HG03097 (cell line): Measurements from ENCODE around the gene CDC14B.
A peak's percentile ranks its signal among the peaks of the same experiment; 100 is the strongest.
"Not testable (repeated sequence)": the region's sequence is repeated elsewhere in the genome, so short reads cannot be mapped to it uniquely, and the experiment has no call there.

Experiments
- ATAC-seq: cut with Tn5 transposase; IDR thresholded peaks from one replicate; pipeline ENCODE4 v1.9.1; 2021; ENCODE audit not compliant: unreplicated experiment, low FRiP score

The CDC14B gene

DNA sequence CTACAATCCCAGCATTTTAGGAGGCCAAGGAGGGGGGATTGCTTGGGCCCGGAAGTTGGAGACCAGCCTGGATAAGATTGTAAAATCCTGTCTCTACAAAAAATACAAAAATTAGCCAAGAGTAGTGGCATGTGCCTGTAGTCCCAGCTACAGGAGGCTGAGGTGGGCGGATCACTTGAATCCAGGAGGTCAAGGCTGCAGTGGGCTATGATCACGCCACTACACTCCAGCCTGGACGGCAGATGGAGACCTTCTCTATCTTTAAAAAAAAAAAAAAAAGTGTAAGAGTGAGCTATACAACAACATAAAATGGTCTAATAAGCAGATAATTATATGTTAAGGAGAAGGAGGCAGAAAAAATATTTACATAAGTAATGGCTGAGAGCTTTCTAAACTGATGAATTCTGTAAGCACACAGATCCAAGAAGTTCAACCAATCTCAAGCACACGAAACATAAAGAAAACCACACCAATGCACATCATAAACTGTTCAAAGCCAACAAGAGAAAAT, 23.0 kb downstream of the CDC14B start:
- no peak for ATAC-seq

DNA sequence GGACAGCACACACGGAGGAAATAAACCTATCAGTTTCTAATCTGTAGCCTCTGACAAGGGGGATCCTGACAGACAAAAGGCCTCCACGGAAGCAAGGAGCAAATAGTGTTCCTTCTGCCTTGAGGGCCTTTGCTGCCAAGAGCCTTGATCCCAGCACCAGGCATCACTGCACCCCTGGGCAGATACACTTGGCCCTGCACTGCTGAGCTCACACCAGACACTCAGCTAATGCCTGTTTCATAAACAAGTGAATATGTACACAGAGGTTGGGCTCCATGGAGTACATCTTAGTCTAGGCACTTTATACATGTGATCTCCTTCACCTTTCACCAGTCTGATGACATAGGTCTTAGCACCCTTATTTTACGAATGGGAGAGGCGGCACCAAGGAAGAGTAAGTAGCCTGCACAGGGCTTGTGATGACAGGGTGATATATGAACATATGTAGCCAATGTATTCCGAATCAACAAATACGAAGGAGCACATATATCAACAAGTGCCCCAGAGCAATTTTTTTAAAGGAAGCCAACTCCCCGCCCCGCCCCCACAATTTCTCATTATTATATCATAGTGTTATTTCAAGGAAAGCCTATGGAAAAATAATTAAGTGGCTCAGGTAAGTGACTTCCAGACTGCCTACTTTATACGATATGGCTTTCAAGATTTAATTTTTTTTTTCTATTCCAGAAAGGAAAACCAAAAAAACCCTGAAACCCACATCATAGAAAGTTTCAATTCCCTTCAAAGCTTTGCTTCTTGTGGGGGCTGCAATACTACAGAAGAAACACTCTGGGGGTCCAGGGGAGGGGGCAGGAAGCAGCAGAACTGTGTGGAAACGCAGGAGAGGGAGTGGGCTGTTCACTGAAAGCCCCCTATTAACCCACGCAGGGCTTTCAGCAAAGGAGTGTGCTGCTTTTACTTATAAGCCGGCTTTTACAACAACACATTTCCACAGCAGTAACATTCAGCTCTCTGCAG, 32.0 kb downstream of the CDC14B start:
- ATAC-seq = no peak

DNA sequence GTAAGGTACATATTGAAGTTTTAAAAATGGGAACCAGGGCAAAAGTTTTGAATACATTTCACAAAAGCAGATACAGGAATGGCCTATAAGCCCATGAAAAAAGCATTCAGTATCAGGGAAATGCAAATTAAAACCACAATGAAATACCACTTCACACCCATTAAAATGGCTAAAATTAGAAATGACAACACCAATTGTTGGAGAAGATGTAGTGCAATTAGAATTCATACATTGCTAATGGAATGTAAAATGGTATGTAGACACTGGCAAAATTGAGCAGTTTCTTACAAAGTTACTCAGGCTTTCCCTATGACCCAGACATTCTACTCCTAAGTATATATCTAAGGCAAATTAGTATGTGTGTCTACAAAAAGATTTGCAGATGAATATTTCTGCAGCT, 34.2 kb downstream of the CDC14B start:
- ATAC-seq = no peak

DNA sequence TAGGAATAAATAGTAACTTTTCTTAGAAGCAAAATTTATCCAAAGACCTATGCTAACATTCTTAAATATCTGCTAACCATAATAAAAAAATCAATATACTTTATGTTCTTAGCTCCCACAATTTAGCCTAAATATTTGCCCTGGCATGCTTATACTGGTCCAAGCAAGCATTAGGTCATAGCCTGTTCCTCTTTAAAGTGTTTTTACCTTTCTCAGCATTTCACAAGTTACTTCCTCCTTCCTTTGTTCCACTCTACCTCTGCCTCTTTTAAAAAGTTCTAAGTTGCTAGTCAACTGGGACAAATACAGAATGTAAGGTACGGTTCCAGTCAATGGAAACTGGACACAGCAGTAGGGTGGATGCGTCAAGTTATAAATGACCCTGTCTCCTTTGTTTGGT, 37.4 kb downstream of the CDC14B start:
- ATAC-seq = not testable (repeated sequence)

DNA sequence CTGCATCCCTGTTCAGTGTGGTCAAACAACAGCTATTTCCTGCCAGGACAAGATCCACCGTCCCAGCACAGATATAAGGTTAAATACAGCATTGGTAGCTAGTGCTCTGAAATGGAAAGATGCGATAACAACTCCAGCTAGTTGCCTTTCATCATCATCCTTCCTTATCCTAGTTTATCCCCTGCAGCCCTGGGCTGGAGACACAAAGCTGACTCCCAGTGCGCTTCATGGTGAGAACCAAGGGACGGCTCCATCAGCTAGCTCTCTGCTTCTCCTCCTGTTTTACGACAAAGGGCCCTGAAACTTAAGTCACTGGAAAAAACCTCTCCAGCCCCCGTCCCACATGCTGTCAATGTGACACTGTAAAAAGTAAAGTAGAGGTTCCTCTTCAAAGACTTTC, 37.9 kb downstream of the CDC14B start:
- no peak for ATAC-seq

DNA sequence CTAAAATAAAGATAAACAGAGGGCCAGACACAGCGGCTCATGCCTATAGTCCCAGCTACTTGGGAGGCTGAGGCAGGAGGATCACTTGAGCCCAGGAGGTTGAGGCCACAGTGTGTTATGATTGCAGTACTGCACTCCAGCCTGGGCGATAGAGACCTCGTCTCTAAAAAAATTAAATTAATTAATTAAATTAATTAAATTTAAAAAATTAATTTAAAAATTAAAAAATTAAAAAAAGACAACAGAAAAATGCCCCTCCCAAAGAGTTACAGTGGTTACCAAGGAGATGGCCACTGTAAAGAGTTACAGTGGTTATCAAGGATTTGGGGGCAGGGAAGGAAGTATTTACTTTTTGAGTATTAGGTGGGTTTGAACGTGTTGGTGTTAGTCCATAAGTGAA, 38.3 kb downstream of the CDC14B start:
- no peak for ATAC-seq

DNA sequence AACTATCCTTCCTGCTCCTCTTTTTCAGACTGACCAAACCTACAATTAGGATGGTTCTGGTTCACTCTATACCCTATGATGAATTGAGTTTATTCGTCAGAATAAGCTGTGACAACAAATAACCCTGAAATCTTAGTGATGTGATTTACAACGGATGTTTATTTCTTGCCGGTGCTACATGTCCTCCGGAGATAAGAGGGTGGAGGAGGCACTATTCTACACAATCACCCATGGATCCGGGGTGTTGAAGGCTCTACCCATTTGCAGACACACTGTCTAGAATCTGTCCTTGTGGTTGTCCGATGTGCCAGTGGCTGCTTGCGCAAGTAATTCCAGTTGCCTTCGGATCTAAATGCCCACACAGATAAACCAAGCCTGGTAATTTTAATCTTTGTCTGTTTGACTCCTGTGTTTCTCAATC, 44.7 kb downstream of the CDC14B start:
- no peak for ATAC-seq

DNA sequence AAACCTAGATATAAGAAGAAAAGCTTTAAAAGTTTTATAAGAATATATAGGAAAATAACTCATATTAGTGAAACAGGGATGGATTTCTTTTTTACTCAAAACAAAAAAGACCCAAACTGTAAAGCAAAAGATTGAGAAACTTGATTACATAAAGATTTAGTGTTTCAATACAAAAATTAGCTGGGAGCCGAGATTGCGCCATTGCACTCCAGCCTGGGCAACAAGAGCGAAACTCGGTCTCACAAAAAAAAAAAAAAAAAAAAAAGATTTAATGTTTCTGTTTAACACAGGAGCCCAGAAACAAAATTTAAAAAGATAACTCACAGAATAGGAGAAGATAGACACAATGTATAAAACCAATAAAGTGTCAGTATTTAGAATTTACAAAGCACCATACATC, 45.2 kb downstream of the CDC14B start:
- no peak for ATAC-seq

DNA sequence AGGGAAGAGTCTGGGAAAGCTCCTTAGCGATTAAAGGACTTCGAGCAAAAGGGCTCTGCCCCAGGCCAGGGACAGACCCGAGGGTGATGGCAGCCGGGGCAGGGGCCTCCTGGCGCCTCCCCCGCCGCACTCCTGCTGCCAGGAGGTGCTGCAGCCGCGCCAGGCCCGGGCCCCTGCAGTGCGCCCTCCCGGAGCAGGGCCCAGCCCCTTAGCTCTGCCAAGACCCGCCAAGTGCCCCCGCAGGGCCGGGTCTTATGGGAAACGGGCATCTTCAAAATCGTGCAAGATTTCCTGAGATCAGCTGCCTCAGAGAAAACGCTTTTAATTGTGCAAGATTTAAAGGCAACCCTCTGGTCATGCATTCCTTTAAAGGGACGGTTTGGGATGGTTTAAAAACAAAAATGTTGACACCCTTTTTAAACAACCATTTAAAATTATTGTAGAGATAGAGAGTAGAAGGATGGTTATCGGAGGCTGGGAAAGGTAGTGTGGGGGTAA, 52.4 kb downstream of the CDC14B start:
- ATAC-seq = peak; percentile 37

DNA sequence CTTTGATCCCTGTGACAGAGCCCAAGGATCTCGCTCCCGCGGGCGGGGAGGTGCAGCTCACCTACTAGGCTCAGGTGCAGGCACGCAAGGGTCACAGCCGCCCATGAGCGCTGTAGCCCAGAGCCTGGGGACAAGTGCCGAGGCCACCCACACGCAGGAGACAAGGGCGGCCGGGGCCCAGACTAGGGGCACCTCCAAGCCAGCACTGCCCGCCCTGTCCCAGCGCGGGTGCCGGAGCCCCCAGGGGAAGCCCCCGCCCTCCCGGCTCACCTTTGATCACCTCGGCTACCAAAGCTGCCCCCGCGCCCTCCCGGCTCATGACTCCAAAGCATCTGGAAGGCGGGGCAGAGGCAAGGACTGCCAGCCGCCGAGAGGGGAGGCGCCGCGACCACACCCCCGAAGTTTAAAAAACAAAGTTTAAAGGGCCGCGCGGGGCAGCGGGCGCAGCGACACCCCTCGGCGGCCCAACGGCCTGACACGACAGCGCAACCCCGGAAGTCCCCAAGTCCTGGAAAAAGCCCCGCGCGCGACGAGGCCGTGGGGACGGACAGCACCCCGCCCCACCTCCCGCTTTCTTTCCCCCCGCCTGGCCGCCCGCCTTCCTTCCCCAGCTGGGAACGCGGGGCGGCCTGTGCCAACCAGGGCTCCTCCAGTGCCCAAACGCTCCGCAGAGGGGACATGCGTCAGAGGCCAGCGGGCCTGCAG, 53.0 kb downstream of the CDC14B start:
- ATAC-seq = peak; percentile 68

DNA sequence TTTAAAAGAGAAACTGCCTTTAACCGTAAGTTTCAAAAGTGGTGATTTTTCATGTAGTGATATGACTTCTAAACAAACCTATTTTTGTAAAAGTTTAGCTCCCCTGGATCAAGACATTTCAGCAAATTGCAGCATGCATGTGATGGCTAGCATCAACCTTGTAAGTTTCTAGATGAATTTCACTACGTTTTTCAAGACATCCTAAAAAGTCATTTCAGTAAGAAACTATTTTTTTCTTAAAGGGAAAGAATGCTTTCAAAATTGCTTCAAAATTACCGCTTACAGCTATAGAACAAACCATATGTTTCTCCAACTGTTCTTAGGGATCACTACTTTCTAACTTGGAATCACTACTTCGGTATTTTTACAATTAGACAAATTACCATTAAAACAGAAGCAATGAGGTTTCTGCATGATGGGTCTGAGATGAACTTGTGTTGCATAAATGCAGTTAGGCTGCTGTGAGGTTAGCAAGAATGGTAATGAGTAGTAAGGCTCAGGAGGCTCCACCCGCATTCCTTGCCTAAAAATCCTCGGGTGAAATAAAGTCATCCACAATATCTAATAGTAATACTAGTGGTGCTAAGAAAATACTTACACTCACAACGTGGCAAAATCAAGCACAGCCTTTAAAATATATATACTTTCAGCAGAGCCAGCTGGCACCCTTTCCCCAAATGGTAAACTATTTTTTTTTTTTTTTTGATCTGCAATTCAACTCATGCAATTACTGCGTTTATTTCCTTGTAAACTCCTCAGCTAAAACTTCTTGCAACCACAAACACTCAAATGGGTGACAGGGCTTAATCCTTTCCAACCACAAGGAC, 53.8 kb downstream of the CDC14B start:
- no peak for ATAC-seq

DNA sequence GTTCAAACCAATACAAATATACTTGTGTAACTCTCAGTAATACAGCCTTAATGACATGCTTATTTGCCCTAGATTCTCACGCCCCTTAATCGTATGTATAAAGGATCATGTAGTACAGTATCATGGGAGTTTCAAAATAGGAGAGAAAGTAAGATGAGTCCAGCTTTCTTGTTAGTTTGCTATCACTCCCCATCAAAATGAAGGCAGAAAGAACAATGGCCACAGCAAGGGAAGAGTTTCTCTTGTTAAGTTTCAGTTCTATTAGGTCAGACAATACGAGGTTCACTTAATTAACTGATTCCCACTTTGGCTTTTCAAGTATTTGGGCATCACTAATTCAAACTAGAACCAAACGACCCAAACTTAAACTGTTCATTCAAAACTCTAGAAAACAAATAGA, 55.4 kb downstream of the CDC14B start:
- ATAC-seq = no peak

DNA sequence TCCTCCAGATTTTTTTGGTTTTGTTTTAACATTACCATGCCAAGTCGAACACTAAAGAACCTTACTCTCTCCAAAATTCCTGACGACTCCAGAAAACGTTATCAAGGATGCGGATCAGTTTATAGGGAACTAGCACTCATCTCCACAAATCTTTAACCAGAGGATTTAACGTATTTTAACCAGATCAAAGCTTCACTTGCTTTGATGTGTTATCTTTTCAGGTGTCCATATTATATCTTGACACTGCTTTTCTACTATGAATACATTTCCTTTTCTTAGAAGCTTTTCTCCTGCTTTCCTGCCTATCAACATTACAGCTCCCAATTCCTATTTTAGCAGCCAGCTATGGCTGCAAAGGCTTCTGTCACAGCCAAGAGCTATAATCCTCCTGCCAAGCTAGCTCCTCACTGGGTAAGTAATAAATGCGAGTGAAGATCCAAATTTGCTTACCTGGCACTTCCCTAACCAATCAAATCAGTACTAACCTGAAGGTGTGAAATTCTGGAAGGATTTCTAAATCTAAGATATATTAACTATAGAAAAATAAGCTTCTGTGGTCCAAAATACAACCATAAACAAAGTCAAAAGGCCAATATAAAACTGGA, 60.2 kb downstream of the CDC14B start:
- ATAC-seq = no peak

DNA sequence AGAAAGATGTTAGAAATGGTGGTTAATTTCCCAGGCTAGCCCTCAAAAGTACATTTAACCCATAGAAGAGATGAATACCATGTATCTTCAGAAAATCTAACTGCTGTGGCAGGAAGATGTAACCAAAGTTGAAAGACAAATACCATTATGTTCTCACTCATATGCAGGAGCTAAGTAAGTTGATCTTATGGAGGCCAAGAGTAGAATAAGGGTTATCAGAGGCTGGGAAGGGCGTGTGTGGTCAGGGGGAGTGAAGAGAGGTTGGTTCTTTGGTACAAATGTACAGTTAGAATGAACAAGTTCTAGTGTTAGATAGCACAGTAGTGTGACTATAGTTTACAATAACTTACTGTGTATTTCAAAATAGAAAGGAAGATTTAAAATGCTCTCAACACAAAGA, 61.7 kb downstream of the CDC14B start:
- no peak for ATAC-seq

DNA sequence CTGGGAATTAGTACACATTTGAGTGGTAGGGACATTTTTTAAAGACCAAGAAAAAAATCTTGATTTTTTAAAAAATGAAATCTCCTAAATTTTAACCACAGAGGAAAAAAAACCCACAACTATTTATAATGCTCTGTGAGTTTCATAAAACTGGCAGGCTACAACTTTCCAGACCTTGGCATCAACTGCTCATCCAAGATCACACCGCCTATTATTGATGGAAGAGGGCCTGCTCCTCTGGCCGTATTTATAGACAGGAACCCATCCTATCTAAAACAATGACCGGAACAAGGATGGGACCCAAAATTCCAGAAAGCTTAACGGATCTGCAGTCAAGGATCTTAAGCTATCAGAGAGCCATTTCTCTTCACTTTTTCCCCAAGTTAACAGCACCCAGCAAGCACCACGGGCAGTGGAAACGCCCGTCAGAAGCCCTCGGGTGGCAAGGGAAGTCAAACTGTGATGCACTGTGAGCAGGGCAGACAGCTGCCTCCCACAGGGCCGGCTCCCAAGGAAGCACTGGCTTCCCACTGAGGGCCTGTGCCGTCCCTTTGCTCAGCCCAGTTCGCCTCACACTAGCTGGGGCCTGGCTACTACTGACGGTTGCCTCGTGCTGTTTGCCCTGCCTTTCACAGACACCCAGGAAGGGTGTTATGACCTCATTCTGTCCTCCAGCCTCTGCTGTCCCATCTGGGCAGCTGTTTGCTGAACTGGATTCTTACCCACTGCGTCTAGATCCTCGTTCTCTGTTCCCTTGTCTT, 62.8 kb downstream of the CDC14B start:
- no peak for ATAC-seq

DNA sequence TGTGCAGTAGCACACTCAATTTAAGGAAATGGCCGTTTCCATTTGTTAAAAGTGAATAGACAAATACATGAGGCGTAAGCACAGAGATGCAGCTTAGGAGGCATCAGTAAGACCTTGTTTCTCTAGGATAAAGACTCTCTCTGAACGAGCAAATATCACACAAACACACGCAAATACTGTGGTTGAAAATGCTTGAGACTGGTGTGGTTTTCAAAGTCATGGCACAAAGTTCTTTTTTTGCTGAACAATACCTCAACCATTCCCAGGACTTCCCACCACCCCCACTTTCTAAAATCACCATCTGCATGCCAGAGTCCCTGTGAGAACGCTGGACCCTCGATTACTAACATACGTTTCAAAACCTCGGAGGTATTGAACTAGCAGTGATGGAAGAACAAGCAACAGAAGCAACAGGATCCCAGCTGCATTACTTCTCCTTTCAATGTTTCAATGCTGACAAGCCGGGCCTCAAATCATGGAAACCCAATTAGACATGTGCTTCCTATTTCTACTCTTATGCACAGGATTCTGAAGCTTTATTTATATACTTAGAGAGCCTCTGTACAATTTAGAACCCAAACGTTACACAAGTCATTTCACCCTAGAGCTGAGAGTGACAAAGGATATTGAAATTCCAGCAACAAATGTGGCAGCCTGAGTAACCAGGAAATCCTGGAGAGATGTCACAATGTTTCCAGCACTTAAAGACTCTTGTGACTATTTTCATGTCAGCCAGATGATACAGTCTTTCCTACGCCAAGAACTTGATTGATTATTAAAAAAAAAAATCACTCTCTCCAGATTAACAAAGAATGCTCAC, 63.9 kb downstream of the CDC14B start:
- no peak for ATAC-seq

DNA sequence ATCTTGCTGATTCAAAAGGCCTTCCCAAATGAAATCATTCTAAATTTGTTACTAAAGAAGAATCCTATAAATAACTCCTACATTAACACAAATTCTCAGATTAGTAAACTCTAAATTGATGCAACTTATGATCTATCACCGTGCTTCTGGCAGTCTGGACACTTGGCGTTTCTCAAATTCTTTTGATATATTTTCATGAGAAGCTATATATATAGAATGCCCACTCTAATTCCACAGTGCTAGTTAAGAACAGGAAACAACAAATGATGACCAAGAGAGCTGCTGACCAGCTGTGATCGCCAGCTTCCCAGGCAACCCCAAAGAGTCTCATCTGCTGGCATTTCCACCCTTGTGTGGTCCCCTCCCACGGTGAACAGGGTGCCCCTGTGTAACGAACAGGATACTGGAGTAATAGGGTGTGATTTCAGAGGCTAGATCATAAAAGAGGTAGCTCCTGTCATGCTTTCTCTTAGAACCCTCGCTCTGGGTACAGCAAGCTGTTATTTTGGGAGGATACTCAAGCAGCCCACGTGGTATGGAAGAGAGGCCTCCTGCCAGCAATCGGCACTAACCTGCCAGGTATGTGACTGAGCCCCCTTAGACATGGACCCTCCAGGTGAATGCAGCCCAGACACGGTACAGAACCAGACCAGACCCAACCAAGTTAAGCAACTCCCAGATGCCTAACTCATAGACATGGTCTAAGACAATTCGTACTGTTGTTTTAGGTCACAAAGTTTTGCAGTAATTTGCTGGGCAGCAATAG, 64.7 kb downstream of the CDC14B start:
- ATAC-seq = no peak

DNA sequence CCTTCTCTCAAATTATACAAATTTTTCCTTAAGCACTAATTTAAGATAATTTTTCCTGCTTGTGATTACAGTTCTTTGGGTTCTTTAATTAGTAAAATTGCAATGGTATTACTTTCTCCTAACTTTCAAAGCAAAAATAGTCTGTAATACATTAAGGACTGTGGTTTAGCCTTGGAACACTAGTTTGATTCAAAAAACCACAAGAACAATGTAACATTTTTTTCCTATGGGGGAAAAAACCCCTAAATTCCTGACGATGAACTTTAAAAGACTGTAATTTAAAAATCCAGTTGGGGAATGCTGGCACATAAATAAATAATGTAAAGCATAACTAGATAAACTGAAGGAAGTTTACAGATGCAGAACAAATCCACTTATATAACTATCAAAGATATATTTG, 65.3 kb downstream of the CDC14B start:
- no peak for ATAC-seq
